HG03280 (cell line): ENCODE data around the gene CDR2.
"Not testable (repeated sequence)": the region's sequence is repeated elsewhere in the genome, so short reads cannot be mapped to it uniquely, and the experiment has no call there.

Experiments
- ATAC-seq: cut with Tn5 transposase; IDR thresholded peaks from one replicate; pipeline ENCODE4 v1.9.1; 2021; ENCODE audit warnings: mild to moderate bottlenecking, moderate library complexity; ENCODE audit not compliant: unreplicated experiment

The CDR2 gene

DNA sequence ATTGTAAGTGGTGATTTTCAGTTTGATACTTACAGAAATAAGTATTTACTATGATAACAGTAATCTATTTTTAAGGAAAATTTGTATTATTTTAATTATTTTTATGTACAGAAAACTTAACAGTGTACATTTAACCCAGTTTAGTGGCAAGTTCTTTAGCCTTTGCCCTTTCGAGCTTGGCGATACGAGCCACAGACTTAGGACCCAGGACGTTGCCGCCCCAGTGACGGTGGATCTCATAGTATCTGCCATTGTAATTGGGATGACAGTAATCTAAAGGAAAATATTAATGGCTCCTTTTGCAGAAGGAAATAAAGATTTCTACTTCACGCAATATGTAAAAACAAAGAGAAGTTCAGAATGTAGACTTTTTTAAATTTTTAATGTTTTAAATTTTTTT lies 5.2 kb upstream of the CDR2 start:
- no peak for ATAC-seq

DNA sequence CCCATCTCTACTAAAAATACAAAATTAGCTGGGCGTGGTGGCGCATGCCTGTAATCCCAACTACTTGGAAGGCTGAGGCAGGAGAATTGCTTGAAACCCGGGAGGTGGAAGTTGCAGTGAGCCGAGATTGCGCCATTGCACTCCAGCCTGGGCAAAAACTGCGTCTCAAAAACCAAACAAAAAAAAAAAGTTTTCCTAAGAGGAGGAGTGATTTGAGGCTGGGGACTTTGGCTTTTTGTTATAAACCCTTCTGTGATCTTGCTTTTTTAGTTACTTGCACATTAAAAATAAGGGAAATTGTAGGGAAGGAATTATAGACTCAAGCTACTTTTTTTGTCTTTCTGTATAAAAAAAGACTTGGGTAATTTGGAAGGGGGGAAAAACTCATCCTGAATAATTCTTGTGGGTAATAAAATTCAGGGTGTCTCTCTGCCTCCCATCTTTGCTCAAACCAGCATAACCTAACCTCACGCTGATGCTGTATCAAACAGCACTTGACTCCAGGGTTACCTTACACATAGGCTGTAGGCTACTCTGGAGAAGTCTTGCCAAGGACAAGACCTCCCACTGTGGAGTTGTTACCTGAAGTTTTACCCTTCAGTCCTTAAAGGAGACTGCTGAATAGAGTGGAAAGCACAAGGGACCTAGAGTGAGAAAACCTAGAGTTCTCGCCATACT lies 1.7 kb upstream of the CDR2 start:
- ATAC-seq, result no peak

DNA sequence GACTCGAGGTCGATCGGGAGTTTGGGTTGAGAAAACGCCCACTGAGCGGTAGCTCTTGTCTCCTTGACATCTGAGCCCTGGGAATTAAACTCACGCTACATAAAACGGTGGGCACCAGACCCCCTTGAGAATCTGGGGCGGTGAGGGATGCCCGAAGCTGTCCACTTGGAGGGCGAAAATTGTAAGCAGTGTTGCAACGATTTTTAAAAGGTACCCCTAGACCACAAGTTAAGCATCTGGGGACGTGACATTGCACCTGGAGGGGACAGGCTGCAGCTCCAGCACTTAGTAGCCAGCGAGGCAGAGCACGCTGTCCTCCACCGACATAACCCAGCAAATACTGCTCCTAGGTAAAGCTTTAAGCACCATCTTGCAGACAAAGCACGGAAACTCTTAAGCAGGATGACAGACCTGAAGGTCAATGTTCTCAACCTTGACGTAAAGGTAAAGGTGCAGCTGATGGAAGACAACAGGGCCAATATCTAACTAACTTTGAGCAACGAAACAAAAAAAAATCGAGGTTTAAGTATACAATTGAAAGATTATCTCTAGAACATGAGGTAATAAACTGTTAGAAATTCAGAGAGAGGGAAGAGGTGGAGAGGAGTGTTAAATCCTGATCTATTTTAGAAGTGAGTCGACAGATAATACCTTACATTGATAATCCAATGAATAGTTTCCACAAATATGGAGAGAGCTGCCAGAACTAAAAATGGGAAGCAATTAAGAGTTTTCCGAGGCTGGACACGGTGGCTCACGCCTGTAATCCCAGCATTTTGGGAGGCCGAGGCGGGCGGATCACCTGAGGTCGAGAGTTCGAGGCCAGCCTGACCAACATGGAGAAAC lies 921 bp upstream of the CDR2 start:
- no peak for ATAC-seq

GRCh38 chr16:22373662-22374310 lies 633 bp downstream of the CDR2 start:
- ATAC-seq, result peak; percentile 8

- no peak for ATAC-seq
Observed at GRCh38 chr16:22372882-22373661, 1.3 kb downstream of the CDR2 start.

- no peak for ATAC-seq
Observed at GRCh38 chr16:22370038-22370820, 4.2 kb downstream of the CDR2 start.

GRCh38 chr16:22369221-22369811 lies 5.1 kb downstream of the CDR2 start:
- no peak for ATAC-seq

DNA sequence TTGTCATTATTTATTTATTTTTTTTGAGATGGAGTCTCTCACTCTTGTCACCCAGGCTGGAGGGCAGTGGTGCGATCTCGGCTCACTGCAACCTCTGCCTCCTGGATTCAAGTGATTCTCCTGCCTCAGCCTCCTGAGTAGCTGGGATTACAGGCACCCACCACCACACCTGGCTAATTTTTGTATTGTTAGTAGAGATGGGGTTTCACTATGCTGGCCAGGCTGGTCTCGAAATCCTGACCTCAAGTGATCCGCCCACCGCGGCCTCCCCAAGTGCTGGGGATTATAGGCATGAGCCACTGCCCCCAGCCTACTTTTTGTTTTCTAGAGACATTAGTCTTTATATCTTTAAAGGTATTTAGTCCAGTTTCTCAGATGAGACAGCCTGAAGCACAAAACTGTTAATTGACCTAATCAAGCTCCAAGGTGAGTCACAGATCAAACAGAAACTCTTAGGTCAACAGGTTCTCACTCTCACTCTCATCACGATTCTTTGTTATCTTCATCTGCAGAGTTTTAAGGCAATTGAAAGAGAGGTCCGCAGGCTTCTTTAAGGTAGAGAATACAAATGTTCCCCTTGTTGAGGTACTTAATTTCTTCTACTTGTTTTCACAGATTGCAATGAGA lies 6.1 kb downstream of the CDR2 start:
- ATAC-seq, result not testable (repeated sequence)

DNA sequence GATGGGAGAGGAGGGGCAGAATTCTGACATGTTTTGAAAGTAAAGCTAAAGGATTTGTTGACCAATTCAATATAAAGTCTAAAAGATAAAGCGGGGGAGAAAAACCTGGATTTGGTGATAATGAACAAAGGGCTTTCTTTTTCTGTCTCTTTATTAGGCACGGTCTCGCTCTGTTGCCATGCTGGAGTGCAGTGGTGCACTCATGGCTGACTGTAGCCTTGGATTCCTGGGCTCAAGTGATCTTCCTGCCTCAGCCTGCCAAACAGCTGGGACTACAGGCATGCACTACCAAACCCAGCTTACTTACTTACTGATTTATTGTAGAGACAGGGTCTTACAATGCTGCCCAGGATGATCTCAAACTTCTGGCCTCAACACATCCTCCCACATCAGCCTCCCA lies 7.5 kb downstream of the CDR2 start:
- ATAC-seq, result no peak

DNA sequence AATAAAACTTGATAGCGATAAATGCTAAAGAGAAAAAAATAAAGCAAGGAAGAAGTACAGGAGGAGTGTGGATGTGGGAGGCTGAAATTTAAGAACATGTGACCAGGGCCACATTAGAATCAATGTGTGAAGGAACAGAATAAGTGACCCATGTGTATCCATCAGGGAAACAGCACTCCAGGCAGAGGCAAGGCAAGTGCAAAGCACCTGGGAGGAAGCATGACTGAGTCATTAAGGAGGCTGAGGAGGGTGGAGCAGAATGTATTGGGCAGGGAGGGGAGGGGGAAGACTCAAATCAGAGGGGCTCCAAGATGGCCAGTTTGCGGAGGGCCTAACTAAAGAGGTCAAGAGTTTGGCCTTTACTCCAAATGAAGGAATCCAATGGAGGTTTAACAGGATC lies 8.0 kb downstream of the CDR2 start:
- no peak for ATAC-seq

GRCh38 chr16:22364241-22364640 lies 10.2 kb downstream of the CDR2 start:
- no peak for ATAC-seq

GRCh38 chr16:22360963-22361659 lies 13.3 kb downstream of the CDR2 start:
- ATAC-seq, result no peak

DNA sequence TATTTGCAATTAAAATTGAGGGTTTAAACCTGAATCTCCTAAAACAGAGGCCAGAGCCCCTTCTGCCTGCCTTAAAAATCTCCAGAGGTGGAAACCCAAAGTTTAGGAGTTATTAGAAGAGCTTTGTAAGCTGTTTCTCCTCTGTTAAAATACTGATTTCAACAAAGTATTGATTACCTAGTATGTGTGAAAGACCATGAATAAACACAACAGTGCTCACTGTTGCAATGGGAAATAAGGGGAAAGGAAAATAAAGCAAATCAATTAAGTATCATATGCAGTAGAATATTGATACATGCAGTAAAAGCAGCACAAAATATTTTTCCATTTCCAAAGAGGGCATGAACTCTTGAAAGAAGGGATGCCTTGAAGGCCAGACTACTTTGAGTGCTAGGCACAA lies 14.7 kb downstream of the CDR2 start:
- no peak for ATAC-seq

DNA sequence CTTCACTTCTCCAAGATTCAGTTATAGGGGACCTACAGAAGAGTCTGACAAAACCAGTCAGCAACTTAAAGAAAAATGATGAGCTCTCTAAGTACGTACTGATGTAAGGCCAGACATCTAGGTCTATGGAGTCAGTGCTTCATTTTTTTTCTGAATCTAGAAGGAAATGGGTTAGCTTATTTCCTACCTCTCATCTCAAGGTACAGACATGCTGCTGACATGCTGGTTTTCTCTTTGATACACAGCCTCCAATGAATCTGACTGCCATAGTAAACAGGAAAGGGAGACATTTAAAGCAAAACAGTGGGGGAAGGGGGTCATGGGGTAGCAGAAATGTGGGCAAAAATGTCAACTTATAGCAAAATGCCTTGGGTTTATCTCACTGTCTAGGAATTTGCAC lies 16.4 kb downstream of the CDR2 start:
- ATAC-seq, result no peak

- ATAC-seq, result peak; percentile 64
Observed at GRCh38 chr16:22357635-22357971, 16.8 kb downstream of the CDR2 start.

GRCh38 chr16:22356930-22357634 lies 17.3 kb downstream of the CDR2 start:
- peak; percentile 21 for ATAC-seq

GRCh38 chr16:22355487-22355908 lies 18.9 kb downstream of the CDR2 start:
- no peak for ATAC-seq

DNA sequence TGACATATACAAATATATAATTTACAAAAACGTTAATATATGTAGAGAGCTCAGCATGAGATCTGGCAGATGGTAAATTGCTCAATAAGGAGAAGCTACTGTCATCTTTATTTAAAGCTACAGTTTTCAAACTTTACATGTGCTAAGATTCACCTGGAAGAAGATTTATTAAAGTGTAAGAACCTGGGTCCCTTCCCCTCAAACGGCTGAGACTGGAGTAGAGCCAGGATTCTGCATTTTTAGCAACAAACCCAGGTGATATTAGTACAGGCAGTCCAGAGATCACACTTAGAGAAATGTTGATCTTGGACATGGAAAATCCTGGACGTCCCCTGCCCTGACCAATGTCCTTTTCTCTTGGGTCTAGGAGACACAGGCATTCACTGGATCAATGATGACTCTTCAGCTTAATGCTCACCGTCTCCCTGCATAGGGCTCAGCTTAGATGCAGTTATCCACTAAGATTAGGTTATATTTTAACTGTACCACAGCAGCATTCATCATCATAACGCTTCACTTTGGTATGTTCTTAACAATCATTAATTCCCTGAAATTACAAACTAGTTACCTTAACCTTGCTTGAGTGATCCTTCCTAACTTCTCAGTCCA lies 20.4 kb downstream of the CDR2 start:
- no peak for ATAC-seq
